Activated CD8-positive, alpha-beta T cell treated with anti-CD3 and anti-CD28 coated beads for 36 hours (primary cell): Measurements from ENCODE around the gene HSP90B1. TPM values are rescaled to one million over a fixed set of nuclear protein-coding genes. Genes with fewer than 3 reads are reported as not detected.

Source experiments
- ATAC-seq: fragments of 200-7000 bp; cut with Tn5 transposase; one replicate; pipeline ENCODE4 v1.10.0; 2021; ENCODE audit warnings: mild to moderate bottlenecking, moderate library complexity
- CTCF ChIA-PET: fragments of 350-600 bp; sonication (Branson Sonifier 250); formaldehyde crosslinking; loops from one replicate; lab custom pipeline; 2021; ENCODE audit warnings: antibody characterized with exemption; lab: Charles Lee
- POLR2A ChIA-PET: fragments of 350-600 bp; sonication (Branson Sonifier 250); formaldehyde crosslinking; loops from one replicate; lab custom pipeline; 2021; ENCODE audit warnings: antibody characterized with exemption; lab: Charles Lee
- DNase-seq: peaks from one replicate; pipeline ENCODE4 v3.0.0-alpha.2; 2020
- H3K27ac Mint-ChIP-seq: one replicate; pipeline ENCODE4 v1.8.0; 2021; ENCODE audit warnings: mild to moderate bottlenecking, mixed read lengths
- H3K27me3 Mint-ChIP-seq: one replicate; pipeline ENCODE4 v1.8.0; 2021; ENCODE audit warnings: mixed read lengths
- H3K36me3 Mint-ChIP-seq: one replicate; pipeline ENCODE4 v1.8.0; 2021; ENCODE audit warnings: low read depth, mixed read lengths
- H3K4me1 Mint-ChIP-seq: one replicate; pipeline ENCODE4 v1.8.0; 2021; ENCODE audit warnings: low read depth, mixed read lengths
- H3K4me3 Mint-ChIP-seq: one replicate; pipeline ENCODE4 v1.8.0; 2021; ENCODE audit warnings: mild to moderate bottlenecking, moderate library complexity, mixed read lengths
- H3K9me3 Mint-ChIP-seq: one replicate; pipeline ENCODE4 v1.8.0; 2021; ENCODE audit warnings: mixed read lengths
- CTCF ChIP-seq: fragments of 200-600 bp; IDR thresholded peaks from one replicate; pipeline ENCODE4 v1.8.0; 2022; ENCODE audit warnings: antibody characterized with exemption, mild to moderate bottlenecking
- intact Hi-C: fragments of 100-400 bp; cut with micrococcal nuclease; formaldehyde crosslinking; loops from one replicate; pipeline ENCODE4 v1.10.0; 2022
- total RNA-seq, 2 experiments: library from RNA; stranded (reverse); gene quantifications; one replicate each; pipeline ENCODE4 v1.2.3, GENCODE V29; 2021

HSP90B1 gene
- total RNA-seq, 2 experiments from 2014 or later, result 412 to 418 TPM

- no peak for DNase-seq
- Mint-ChIP-seq H3K27me3 (no peaks in the 10 kb centered on the region), H3K36me3 (peaks cover 85% of the 10 kb centered on the region), H3K4me1 (peaks cover 77% of the 10 kb centered on the region), H3K9me3 (no peaks in the 10 kb centered on the region), H3K4me3 (no peak overlapping the region), H3K27ac (peak overlapping the region; percentile 55)
- no peak for TF ChIP-seq CTCF
- no peak for ATAC-seq
- intact Hi-C loops, result no loop called here
- POLR2A ChIA-PET, result interaction anchor here (1.0 to 3.7 kb wide), 7 partner anchors 8 to 350 kb away, joined by 3 to 24 read pairs (median 12); partner anchors contain the start of gene TDG
- CTCF ChIA-PET, result interaction anchor here (1.3 to 1.4 kb wide), 3 partner anchors 16 to 59 kb away, joined by 3 to 6 read pairs (median 3); no protein-coding TSS in a partner anchor
These were observed 6.5 kb downstream of the HSP90B1 start for GRCh38 chr12:103936679-103937078.

- H3K4me3 Mint-ChIP-seq, result no peak overlapping the region
These were observed 14.8 kb downstream of the HSP90B1 start for GRCh38 chr12:103944964-103945363.

GRCh38 chr12:103947871-103948555, 17.8 kb downstream of the HSP90B1 start:
- DNase-seq (peak; percentile 48), ATAC-seq (peak; percentile 37)
- Mint-ChIP-seq H3K36me3 (peaks cover 78% of the 10 kb centered on the region), H3K27me3 (no peaks in the 10 kb centered on the region), H3K9me3 (no peaks in the 10 kb centered on the region), H3K4me1 (peaks cover 60% of the 10 kb centered on the region), H3K4me3 (no peak overlapping the region), H3K27ac (peak overlapping the region; percentile 71)
- ChIA-PET POLR2A (interaction anchor here (0.6 to 7.0 kb wide), 10 partner anchors 8 to 60 kb away, joined by 3 to 37 read pairs (median 4); partner anchors contain the start of genes HSP90B1 and TDG), CTCF (interaction anchor here (0.7 to 1.9 kb wide), 3 partner anchors 8 to 160 kb away, joined by 3 to 6 read pairs (median 4); no protein-coding TSS in a partner anchor)
- no peak for TF ChIP-seq CTCF
- intact Hi-C loops, result no loop called here

More at GRCh38 chr12:103944964-103945363, 14.8 kb downstream of the HSP90B1 start:
- POLR2A ChIA-PET, result interaction anchor here (1.5 to 7.0 kb wide), 3 partner anchors 10 to 14 kb away, joined by 10 to 37 read pairs (median 24); partner anchors contain the start of gene HSP90B1
- Mint-ChIP-seq H3K27me3 (no peaks in the 10 kb centered on the region), H3K4me1 (peaks cover 68% of the 10 kb centered on the region), H3K27ac (peak overlapping the region; percentile 62), H3K36me3 (peaks cover 89% of the 10 kb centered on the region), H3K9me3 (no peaks in the 10 kb centered on the region)
- peak; percentile 18 for ATAC-seq
- CTCF ChIA-PET, result interaction anchor here (1.2 kb wide), 1 partner anchor 17 kb away, joined by 5 read pairs; no protein-coding TSS in a partner anchor
- no peak for TF ChIP-seq CTCF
- DNase-seq, result no peak
- intact Hi-C loops, result no loop called here

GRCh38 chr12:103948746-103949406, 18.7 kb downstream of the HSP90B1 start:
- H3K4me3 Mint-ChIP-seq, result no peak overlapping the region
- CTCF ChIA-PET, result interaction anchor here (0.9 to 1.6 kb wide), 2 partner anchors 9 to 160 kb away, joined by 3 to 4 read pairs; no protein-coding TSS in a partner anchor
- peak; percentile 38 for ATAC-seq
- peak overlapping the region; percentile 71 for H3K27ac Mint-ChIP-seq
- TF ChIP-seq CTCF, result no peak
- peaks cover 80% of the 10 kb centered on the region for H3K36me3 Mint-ChIP-seq
- intact Hi-C loops, result no loop called here
- H3K27me3 Mint-ChIP-seq, result no peaks in the 10 kb centered on the region
- POLR2A ChIA-PET, result interaction anchor here (0.9 to 7.0 kb wide), 11 partner anchors 8 to 61 kb away, joined by 3 to 37 read pairs (median 5); partner anchors contain the start of genes HSP90B1 and TDG
- peaks cover 68% of the 10 kb centered on the region for H3K4me1 Mint-ChIP-seq
- no peaks in the 10 kb centered on the region for H3K9me3 Mint-ChIP-seq
- DNase-seq, result peak; percentile 32
